Left renal pelvis (tissue), 4 donors: ENCODE measurements around the gene EIF4EBP2. TPM values are rescaled to one million over a fixed set of nuclear protein-coding genes. Genes with fewer than 3 reads are reported as not detected.

ENCODE experiments used
- DNase-seq, 4 donors: peaks; one replicate each; pipeline ENCODE4 v3.0.0-alpha.2; 2013; ENCODE audit warnings: low read depth in 4 of 4, low spot score in 3 of 4
- polyA plus RNA-seq, 4 donors: library from polyadenylated mRNA; unstranded; fragments of 120-200 nt; gene quantifications; one replicate each; pipeline ENCODE4 v1.2.1, GENCODE V29; 2013; ENCODE audit not compliant: insufficient read length in 4 of 4

The EIF4EBP2 gene
- polyA plus RNA-seq, 4 donors = 58.8 to 92.2 (median 79.5) TPM

GRCh38 chr10:70457759-70458305 is 53.9 kb downstream of the EIF4EBP2 start:
- DNase-seq = no peak

- no peak for DNase-seq
Observed at GRCh38 chr10:70458329-70459060, 54.5 kb downstream of the EIF4EBP2 start.

- DNase-seq = no peak
Observed at GRCh38 chr10:70459061-70459773, 55.3 kb downstream of the EIF4EBP2 start.

GRCh38 chr10:70459774-70460490 is 56.0 kb downstream of the EIF4EBP2 start:
- DNase-seq = no peak

- no peak for DNase-seq
Observed at GRCh38 chr10:70461397-70462348, 57.7 kb downstream of the EIF4EBP2 start.

GRCh38 chr10:70462349-70462984 is 58.5 kb downstream of the EIF4EBP2 start:
- DNase-seq = no peak

GRCh38 chr10:70465278-70465677 is 61.3 kb downstream of the EIF4EBP2 start:
- no peak for DNase-seq

GRCh38 chr10:70465832-70466231 is 61.9 kb downstream of the EIF4EBP2 start:
- DNase-seq = no peak

- no peak for DNase-seq
Observed at GRCh38 chr10:70466951-70467350, 63.0 kb downstream of the EIF4EBP2 start.

GRCh38 chr10:70472799-70473454 is 69.0 kb downstream of the EIF4EBP2 start:
- DNase-seq = no peak

GRCh38 chr10:70474780-70475179 is 70.8 kb downstream of the EIF4EBP2 start:
- DNase-seq = no peak

- no peak for DNase-seq
Observed at GRCh38 chr10:70475661-70476060, 71.7 kb downstream of the EIF4EBP2 start.

GRCh38 chr10:70476249-70477035 is 72.5 kb downstream of the EIF4EBP2 start:
- DNase-seq = no peak

GRCh38 chr10:70477661-70478162 is 73.8 kb downstream of the EIF4EBP2 start:
- no peak for DNase-seq
